Small intestine (tissue), 7 donors: Measurements from ENCODE around the gene SCUBE2. TPM values are rescaled to one million over a fixed set of nuclear protein-coding genes. Genes with fewer than 3 reads are reported as not detected.

Source experiments
- DNase-seq, 2 donors: peaks; one replicate each; pipeline versions ENCODE4 v3.0.0 to v3.0.0-alpha.2; 2013
- FAIRE-seq: peaks from 2 replicates; lab custom pipeline; 2012; peaks lifted over from hg19 to GRCh38; lab: Jason Lieb, UNC
- H3K27ac ChIP-seq, 3 donors: one replicate each; pipeline ENCODE4 v1.5.1; 2013; ENCODE audit warnings: low read length in 2 of 3, mild to moderate bottlenecking in 2 of 3, control low read depth in 1 of 3, inconsistent platforms in 1 of 3, low read depth in 1 of 3, moderate library complexity in 1 of 3
- H3K27me3 ChIP-seq, 3 donors: one replicate each; pipeline ENCODE4 v1.6.1; 2013; ENCODE audit warnings: low read length in 3 of 3, inconsistent platforms in 1 of 3; ENCODE audit not compliant: control insufficient read depth in 3 of 3, insufficient read depth in 3 of 3
- H3K36me3 ChIP-seq, 3 donors: one replicate each; pipeline ENCODE4 v1.6.1; 2013; ENCODE audit warnings: low read length in 3 of 3, inconsistent platforms in 1 of 3, low read depth in 1 of 3, mild to moderate bottlenecking in 1 of 3, moderate library complexity in 1 of 3; ENCODE audit not compliant: control insufficient read depth in 3 of 3, insufficient read depth in 2 of 3
- H3K4me1 ChIP-seq, 3 donors: one replicate each; pipeline ENCODE4 v1.6.1; 2013; ENCODE audit warnings: low read length in 2 of 3, inconsistent platforms in 1 of 3, low read depth in 1 of 3, mild to moderate bottlenecking in 1 of 3, moderate library complexity in 1 of 3; ENCODE audit not compliant: control insufficient read depth in 3 of 3, insufficient read depth in 2 of 3
- H3K4me3 ChIP-seq, 3 donors: one replicate each; pipeline ENCODE4 v1.5.1; 2013; ENCODE audit warnings: low read length in 3 of 3, control low read depth in 1 of 3, inconsistent platforms in 1 of 3, low read depth in 1 of 3, mild to moderate bottlenecking in 1 of 3, moderate library complexity in 1 of 3
- H3K9me3 ChIP-seq, 2 donors: one replicate each; pipeline ENCODE4 v1.6.1; 2013; ENCODE audit warnings: low read depth in 1 of 2, low read length in 1 of 2; ENCODE audit not compliant: control insufficient read depth in 2 of 2, insufficient read depth in 1 of 2
- WGBS, 3 donors: extraction: QIAGEN DNeasy Blood & Tissue Kit; methylation state at CpG; one replicate each; pipeline ENCODE4 v1.1.7; 2013; 5-methylcytosine and 5-hydroxymethylcytosine counted together
- polyA plus RNA-seq, 4 donors: library from polyadenylated mRNA; stranded (reverse) in 3 of 4; unstranded in 1 of 4; fragments of 200-250 nt in 3 of 4; fragments of 120-200 nt in 1 of 4; gene quantifications; one replicate each; pipeline versions ENCODE4 v1.2.1 to v1.2.3, GENCODE V29; 2013
- donor health status: healthy with polysubstance abuse.
- donor health status: control.
- donor health status: control.
- donor health status: Bipolar disorder and iron deficiency.
- donor health status: healthy.

Gene SCUBE2
- polyA plus RNA-seq, 4 donors, result under 0.01 to 8.8 (median 4.9) TPM; not detected in 1

DNA sequence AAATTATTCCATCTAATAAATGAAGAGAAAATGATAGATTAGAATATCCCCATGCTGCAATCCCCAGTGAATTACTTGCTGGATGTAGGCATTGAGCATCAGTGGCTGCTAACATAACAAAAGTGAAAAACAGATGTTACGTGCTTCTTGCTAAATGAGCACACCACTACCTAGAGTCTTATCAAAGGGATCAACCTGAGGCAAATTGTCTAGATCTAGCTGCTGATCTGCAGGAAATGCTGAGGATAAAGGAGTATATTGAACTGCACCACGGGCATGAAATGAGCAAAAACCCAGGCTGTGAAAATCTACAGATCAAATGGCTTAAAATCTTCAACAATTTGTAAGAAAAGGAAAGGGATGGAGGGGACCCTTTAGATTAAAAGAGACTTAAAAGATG is 45.3 kb upstream of the SCUBE2 start:
- DNase-seq (no peak), FAIRE-seq (no peak)
- H3K9me3 ChIP-seq, result no peaks in the 10 kb centered on the region
- no peaks in the 10 kb centered on the region for H3K4me1 ChIP-seq
- WGBS, 3 donors, result 89 to 94% (median 90%) methylated on average over 2 of the region's 2 CpGs
- H3K27me3 ChIP-seq, result no peaks in the 10 kb centered on the region
- no peak overlapping the region for H3K4me3 ChIP-seq
- no peak overlapping the region for H3K27ac ChIP-seq
- H3K36me3 ChIP-seq, result peaks cover 0 to 31% (median 0%) of the 10 kb centered on the region in 3 donors

DNA sequence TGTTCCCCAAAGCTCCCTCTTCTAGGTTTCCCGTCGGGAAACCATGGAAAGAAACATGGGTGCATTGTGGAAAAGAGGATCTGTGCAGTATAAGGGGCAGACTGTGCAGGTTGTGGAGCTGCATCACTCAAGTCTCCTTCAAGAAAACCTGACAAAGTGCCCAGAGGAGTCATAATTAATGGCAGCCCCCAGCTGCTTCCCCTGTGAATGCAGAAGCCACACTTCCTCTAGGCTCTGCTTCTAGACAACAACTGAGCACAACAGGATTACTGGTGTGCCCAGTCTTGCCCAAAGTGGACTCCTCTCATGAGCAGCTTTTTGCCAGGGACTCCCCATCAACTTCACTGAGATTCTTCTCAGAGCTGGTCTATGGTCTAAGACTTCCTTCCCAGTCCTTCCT is 42.6 kb upstream of the SCUBE2 start:
- 94 to 100% (median 99%) methylated on average over 2 of the region's 2 CpGs for WGBS, 3 donors
- FAIRE-seq (no peak), DNase-seq (no peak)
- Histone ChIP-seq H3K9me3 (no peaks in the 10 kb centered on the region), H3K27ac (no peak overlapping the region), H3K27me3 (no peaks in the 10 kb centered on the region), H3K4me3 (no peak overlapping the region), H3K36me3 (peaks cover 0 to 14% (median 0%) of the 10 kb centered on the region in 3 donors), H3K4me1 (no peaks in the 10 kb centered on the region)

DNA sequence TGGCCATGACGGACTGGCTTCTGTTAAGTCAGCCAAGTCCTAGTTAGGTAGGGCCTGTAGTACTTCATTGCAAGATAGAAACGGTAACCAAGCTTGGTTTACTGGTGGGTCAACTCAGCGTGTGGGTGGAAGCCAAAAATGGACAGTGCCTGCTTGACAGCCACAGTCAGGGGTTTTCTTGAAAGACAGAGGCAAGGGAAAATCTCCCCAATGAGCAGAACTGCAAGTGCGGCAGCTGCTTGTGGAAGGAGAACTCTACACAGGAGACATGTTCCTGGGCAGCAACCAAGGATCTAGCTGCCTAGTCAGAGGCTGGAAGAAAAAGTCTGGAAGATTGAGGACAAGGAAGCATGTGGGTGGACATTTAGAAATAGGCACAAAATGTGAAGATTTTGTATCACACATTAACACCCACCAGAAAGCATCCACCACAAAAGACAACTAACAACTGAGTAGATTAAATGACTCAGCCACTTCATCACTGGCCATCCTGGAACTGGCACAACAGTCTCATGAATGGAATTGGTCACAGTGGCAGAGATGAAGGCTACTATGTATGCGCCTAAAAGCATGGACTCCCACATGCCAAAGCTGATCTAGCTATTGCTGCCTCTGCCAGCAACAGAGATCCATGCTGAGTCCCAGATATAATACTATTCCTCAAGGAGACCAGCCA is 40.9 kb upstream of the SCUBE2 start:
- FAIRE-seq, result no peak
- DNase-seq, result no peak
- no peaks in the 10 kb centered on the region for H3K4me1 ChIP-seq
- H3K27me3 ChIP-seq, result no peaks in the 10 kb centered on the region
- WGBS, 3 donors, result 91 to 98% (median 92%) methylated on average over 5 of the region's 5 CpGs
- no peak overlapping the region for H3K27ac ChIP-seq
- H3K4me3 ChIP-seq, result no peak overlapping the region
- H3K9me3 ChIP-seq, result no peaks in the 10 kb centered on the region
- peaks cover 0 to 6% (median 0%) of the 10 kb centered on the region in 3 donors for H3K36me3 ChIP-seq

DNA sequence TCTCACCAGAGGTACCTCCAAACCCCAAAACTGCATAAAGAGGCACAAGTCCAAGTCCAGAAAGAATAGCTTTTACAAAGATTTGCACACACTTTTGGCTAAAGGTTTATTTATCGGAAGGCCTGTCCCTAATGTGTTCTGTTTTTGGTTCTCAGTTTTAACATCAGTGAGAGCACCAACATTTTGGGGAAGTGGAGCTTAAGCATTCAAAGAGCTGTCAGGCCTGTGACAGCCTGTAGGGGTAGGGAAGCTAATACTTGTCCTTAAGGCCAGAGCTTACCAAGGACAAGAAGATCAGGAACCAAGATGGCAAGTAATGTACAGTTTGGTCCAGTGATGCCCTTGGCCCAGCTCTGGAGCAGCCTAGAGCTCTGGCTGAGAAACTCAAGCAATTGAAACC is 38.9 kb upstream of the SCUBE2 start:
- Histone ChIP-seq H3K4me1 (no peaks in the 10 kb centered on the region), H3K9me3 (no peaks in the 10 kb centered on the region), H3K27me3 (no peaks in the 10 kb centered on the region), H3K36me3 (peaks cover 0 to 6% (median 0%) of the 10 kb centered on the region in 3 donors), H3K27ac (no peak overlapping the region), H3K4me3 (no peak overlapping the region)
- DNase-seq (no peak), FAIRE-seq (no peak)
- WGBS, 3 donors, result 92 to 100% (median 95%) methylated on average over 1 of the region's 1 CpG

DNA sequence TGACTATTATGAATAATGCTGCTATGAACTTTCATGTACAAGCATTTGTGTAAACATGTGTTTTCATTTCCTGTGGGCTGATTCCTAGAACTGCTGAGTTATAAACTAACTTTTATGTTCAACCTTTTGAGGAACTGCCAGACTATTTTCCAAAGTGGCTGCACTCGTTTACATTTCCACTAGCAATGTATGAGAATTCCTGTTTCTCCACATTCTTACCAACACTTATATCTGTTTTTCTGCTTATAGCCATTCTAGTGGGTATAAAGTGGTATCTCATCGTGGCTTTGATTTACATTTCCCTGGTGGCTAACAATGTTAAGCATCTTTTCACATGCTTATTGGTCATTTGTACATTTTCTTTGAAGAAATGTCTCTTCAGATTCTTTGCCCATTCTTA is 35.2 kb upstream of the SCUBE2 start:
- H3K27me3 ChIP-seq, result no peaks in the 10 kb centered on the region
- 65 to 78% (median 66%) methylated on average over 2 of the region's 2 CpGs for WGBS, 3 donors
- no peaks in the 10 kb centered on the region for H3K36me3 ChIP-seq
- H3K4me3 ChIP-seq, result no peak overlapping the region
- H3K27ac ChIP-seq, result no peak overlapping the region
- no peaks in the 10 kb centered on the region for H3K4me1 ChIP-seq
- no peak for FAIRE-seq
- H3K9me3 ChIP-seq, result no peaks in the 10 kb centered on the region
- DNase-seq, result no peak

DNA sequence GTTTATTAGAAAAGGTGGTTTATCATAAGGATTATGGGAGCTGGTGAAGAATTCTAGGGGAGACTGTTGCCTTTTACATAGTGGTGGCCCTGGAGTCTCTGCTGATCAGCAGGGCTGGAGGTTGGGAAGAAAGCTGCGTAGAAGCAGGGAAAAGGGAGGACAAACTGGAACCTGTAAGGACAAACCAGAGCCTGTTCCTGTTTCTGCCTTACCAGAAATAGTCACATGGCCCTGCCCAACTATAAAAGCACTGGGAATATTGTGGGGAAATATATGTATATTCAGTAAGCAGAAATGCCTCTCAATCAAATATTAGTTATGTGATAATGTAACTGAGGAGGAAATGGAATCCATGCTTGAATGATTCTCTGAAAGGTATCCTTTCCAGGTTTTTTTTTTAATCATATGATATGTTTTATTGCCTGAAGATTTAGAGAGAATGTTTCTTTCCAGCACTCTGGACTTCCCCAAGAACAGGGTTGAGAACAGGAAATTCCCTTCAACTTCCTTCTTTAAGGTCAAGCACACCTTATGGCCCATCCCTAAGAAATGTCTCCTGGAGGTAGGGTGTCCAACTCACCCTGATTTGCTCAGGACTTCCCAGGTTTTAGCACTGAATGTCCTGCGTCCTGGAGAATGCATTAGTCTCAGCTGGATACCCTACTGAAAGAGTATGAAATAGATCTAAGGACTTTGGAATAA is 33.9 kb upstream of the SCUBE2 start:
- no peaks in the 10 kb centered on the region for H3K36me3 ChIP-seq
- no peak overlapping the region for H3K4me3 ChIP-seq
- WGBS, 3 donors, result 82 to 91% (median 84%) methylated on average over 2 of the region's 2 CpGs
- no peaks in the 10 kb centered on the region for H3K9me3 ChIP-seq
- FAIRE-seq, result no peak
- H3K27me3 ChIP-seq, result no peaks in the 10 kb centered on the region
- H3K4me1 ChIP-seq, result no peaks in the 10 kb centered on the region
- H3K27ac ChIP-seq, result no peak overlapping the region
- peak in 1 of 2 donors; percentile 3 for DNase-seq

DNA sequence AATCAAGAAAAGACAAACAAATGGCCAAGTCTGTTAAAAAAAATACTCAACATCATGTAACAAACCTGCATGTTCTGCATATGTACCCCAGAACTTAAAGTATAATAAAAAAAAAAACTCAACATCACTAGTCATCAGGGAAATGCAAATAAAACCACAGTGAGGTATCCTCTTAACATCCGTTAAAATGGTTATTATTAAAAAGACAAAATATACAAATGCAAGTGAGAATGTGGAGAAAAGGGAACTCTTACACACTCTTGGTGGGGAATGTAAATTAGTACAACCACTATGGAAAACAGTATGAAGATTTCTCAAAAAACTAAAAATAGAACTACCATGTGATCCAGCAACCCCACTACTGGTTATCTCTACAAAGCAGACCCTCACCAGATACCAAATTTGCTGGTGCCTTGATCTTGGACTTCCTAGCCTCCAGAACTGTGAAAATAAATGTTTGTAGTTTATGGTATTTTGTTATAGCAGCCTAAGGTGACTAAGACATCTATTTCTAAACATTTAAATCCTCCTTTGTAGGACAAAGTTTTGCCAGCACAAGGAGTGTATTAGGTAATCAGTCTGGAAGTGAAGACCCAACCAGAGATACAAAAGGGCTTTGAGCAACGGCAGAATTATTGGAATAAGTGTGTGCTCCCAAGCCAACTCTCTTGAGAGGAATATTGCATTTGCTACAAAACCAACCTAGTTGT is 32.4 kb upstream of the SCUBE2 start:
- 77 to 95% (median 91%) methylated on average over 2 of the region's 2 CpGs for WGBS, 3 donors
- FAIRE-seq, result no peak
- H3K36me3 ChIP-seq, result no peaks in the 10 kb centered on the region
- H3K4me3 ChIP-seq, result no peak overlapping the region
- no peaks in the 10 kb centered on the region for H3K9me3 ChIP-seq
- DNase-seq, result no peak
- H3K27me3 ChIP-seq, result no peaks in the 10 kb centered on the region
- H3K4me1 ChIP-seq, result no peaks in the 10 kb centered on the region
- H3K27ac ChIP-seq, result no peak overlapping the region

DNA sequence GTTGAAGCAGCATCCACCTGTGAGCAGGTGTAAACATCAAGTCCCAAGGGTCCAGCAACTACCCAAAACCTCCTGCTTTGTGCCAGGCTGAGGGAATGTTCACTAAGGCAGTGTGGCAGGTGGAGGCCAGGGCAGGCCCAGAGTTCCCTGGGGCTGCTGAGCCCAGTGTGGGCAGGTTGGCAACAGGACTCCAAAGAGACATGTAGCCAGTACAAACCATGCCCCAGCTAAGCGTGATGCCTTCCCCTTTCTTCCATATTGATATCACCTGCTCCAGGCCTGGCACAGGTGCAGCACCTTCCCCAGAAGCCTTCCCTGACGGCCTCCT is 30.0 kb upstream of the SCUBE2 start:
- H3K4me1 ChIP-seq, result no peaks in the 10 kb centered on the region
- DNase-seq (no peak), FAIRE-seq (no peak)
- H3K27ac ChIP-seq, result no peak overlapping the region
- 85 to 98% (median 92%) methylated on average over 2 of the region's 2 CpGs for WGBS, 3 donors
- H3K36me3 ChIP-seq, result no peaks in the 10 kb centered on the region
- no peaks in the 10 kb centered on the region for H3K9me3 ChIP-seq
- no peak overlapping the region for H3K4me3 ChIP-seq
- H3K27me3 ChIP-seq, result no peaks in the 10 kb centered on the region
